GM18511 (cell line): Measurements from ENCODE around the gene GGPS1.
"Not testable (repeated sequence)": the region's sequence is repeated elsewhere in the genome, so short reads cannot be mapped to it uniquely, and the experiment has no call there.

Experiments used
- ATAC-seq: cut with Tn5 transposase; IDR thresholded peaks from one replicate; pipeline ENCODE4 v1.9.1; 2021; ENCODE audit warnings: mild to moderate bottlenecking, moderate library complexity; ENCODE audit not compliant: unreplicated experiment

GGPS1 gene

DNA sequence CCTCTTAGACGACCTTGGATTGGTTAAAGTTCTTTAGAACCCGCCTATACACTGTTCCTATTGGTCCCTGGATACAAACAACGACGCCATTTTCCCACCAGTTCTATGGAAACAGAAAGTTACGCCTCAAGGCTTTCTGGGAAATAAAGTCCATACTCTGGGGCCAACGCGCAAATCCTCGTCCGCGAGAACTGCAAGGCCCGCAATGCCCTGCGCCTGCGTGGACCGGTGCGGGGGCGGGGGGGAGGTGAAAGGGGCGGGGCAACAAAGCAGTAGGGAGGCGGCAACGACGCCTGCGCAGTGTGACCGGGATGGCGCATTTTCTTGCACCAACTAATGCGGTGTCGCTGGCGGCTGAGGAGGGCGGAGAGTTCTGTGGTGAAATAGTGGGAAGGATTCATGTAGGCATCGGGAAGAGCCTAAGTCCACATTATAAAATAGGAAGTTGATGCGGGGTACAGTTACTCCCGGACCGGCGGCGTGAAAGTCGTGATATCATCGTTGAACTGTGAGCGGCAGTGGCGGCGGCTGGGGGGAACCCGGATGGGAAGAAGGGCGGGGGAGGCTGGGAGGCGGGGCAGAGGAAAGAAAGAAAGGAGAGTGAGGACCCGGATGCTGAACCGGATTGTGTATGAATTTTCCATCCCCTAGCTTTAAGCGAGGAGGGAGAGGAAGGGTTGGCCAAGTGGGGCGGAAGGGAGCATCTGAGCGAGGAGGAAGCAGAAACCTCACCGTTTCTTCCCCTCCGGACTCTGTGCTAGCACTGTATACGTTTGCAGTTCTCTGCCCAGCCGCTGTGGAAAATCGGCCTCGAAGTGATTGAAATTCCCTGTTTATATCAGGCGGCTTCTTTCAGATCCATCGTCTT lies at the start of gene GGPS1:
Gene GGPS1, plus strand, starts transcription at position 300 of the 868 bp plus-strand sequence. CDS start 6,695 bp downstream, outside the sequence.
- ATAC-seq, result peak; percentile 63

GRCh38 chr1:235278915-235279292 lies 49.5 kb upstream of the GGPS1 start:
- no peak for ATAC-seq

GRCh38 chr1:235279694-235280093 lies 48.7 kb upstream of the GGPS1 start:
- no peak for ATAC-seq

- no peak for ATAC-seq
These were observed 47.9 kb upstream of the GGPS1 start for GRCh38 chr1:235280467-235280866.

- ATAC-seq, result not testable (repeated sequence)
These were observed 44.7 kb upstream of the GGPS1 start for GRCh38 chr1:235283636-235284035.

GRCh38 chr1:235284231-235284769 lies 44.1 kb upstream of the GGPS1 start:
- no peak for ATAC-seq

DNA sequence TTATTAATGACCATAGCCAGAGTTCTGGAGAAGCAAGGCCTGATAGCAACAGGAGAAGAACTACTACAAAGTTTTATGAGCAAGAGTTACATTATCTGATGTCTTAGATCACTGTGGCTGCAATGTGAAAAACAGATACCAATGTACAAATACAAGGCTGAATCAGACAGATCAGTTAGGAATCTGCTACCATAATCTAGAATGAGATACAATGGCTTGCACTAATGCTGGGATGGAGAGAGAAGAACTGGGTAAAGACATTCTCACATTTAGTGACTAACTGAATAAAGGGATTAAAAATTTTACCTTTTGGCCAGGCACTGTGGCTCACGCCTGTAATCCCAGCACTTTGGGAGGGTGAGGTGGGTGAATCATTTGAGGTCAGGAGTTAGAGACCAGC lies 41.7 kb upstream of the GGPS1 start:
- no peak for ATAC-seq

GRCh38 chr1:235287208-235287882 lies 41.0 kb upstream of the GGPS1 start:
- no peak for ATAC-seq

DNA sequence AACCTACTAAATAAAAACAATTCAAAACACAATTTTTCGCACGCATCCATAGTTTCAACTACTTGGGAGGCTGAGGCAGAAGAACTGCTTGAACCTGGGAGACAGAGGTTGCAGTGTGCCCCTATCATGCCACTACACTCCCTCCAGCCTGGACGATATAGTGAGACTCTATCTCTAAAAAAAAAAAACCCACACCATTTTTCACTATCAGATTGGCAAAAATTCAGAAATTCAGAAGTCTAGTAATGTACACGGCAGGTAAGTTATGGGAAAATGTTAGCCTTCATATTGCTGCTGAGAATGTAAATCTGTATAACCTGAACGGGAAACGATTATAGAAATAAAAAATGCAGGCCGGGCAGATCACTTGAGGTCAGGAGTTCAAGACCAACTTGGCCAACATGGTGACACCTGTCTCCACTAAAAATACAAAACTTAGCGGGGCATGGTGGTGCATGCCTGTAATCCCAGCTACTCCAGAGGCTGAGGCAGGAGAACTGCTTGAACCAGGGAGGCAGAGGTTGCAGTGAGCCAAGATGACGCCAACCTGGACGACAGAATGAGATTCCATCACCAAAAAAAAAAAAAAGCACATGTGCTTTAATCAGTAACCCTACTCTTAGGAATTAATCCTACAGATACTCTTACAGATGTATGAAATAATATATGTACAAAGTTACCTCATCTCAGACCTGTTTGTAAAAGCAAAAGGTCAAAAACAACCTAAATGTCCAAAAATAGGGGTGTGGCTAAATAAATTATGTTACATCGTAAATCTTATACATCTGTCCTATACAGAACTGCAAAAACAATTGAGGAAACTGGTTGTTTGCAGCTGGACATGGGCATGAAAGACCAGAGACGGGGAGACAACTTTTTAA lies 38.3 kb upstream of the GGPS1 start:
- no peak for ATAC-seq

GRCh38 chr1:235290740-235291502 lies 37.4 kb upstream of the GGPS1 start:
- no peak for ATAC-seq

- ATAC-seq, result no peak
These were observed 36.7 kb upstream of the GGPS1 start for GRCh38 chr1:235291599-235292091.

- no peak for ATAC-seq
These were observed 35.6 kb upstream of the GGPS1 start for GRCh38 chr1:235292790-235293189.

DNA sequence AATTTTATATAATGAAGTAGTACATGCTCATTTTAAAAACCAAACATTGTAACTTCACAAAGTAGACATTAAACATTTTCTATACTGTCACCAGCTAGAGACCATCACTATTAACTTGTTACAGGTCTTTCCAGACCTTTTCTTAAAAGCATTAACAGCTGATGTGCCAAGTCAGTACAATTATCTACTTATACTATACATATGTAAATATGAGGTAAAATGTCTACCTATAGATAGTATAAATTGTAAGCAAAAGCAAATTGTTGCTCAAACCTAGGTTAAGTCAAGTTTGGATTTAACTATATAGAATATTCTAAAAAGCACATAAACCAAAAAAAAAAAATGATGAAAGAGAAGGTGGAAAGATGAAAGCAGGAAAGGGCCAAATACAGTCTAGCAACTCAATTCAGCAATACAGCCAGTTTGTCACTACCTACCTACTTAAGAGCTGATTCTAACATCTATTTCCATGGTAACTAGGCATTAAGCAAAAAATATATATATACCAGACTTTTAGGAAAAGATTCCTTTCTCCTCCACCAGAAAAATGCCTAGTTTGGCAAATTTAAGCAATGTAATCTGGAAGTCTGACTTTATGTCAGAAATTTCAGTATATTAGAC lies 34.9 kb upstream of the GGPS1 start:
- ATAC-seq, result no peak

- ATAC-seq, result no peak
These were observed 32.4 kb upstream of the GGPS1 start for GRCh38 chr1:235295902-235296350.

- no peak for ATAC-seq
These were observed 31.6 kb upstream of the GGPS1 start for GRCh38 chr1:235296729-235297128.

GRCh38 chr1:235297579-235297978 lies 30.8 kb upstream of the GGPS1 start:
- ATAC-seq, result no peak

- ATAC-seq, result no peak
These were observed 29.6 kb upstream of the GGPS1 start for GRCh38 chr1:235298758-235299157.

DNA sequence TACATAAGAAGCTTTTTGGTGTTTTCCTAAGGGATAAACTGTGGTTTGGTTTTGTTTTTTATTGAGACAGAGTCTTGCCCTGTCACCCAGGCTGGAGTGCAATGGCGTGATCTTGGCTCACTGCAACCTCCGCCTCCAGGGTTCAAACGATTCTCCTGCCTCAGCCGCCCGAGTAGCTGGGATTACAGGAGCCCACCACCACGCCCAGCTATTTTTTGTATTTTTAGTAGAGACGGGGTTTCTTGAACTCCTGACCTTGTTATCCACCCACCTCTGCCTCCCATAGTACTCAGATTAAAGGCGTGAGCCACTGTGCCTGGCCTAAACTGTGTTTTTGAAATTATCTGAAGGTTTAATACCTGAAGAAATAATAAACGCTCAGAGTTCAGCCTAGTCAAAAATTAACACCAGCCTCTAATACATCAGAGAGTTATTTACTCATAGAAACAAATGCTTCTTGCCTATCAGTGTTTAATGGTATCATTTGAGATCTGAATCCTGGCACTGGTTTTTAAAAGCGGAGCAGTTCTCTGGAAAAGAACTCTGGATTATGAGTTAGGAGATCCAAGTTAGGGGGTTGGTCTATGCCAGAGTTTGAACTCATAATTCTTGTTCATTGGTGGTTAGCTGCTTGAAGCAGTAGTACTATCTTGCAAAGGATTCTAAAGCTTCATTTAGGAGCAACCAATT lies 29.1 kb upstream of the GGPS1 start:
- no peak for ATAC-seq

GRCh38 chr1:235302143-235302542 lies 26.2 kb upstream of the GGPS1 start:
- no peak for ATAC-seq
